Activated naive CD4-positive, alpha-beta T cell treated with anti-CD3 and anti-CD28 coated beads, Interleukin-2, amount 50 U/mL, for 16 hours (primary cell): Measurements from ENCODE around the gene SNAI3.

Source experiments
- DNase-seq: peaks from one replicate; pipeline ENCODE4 v3.0.0-alpha.2; 2020

The SNAI3 gene

DNA sequence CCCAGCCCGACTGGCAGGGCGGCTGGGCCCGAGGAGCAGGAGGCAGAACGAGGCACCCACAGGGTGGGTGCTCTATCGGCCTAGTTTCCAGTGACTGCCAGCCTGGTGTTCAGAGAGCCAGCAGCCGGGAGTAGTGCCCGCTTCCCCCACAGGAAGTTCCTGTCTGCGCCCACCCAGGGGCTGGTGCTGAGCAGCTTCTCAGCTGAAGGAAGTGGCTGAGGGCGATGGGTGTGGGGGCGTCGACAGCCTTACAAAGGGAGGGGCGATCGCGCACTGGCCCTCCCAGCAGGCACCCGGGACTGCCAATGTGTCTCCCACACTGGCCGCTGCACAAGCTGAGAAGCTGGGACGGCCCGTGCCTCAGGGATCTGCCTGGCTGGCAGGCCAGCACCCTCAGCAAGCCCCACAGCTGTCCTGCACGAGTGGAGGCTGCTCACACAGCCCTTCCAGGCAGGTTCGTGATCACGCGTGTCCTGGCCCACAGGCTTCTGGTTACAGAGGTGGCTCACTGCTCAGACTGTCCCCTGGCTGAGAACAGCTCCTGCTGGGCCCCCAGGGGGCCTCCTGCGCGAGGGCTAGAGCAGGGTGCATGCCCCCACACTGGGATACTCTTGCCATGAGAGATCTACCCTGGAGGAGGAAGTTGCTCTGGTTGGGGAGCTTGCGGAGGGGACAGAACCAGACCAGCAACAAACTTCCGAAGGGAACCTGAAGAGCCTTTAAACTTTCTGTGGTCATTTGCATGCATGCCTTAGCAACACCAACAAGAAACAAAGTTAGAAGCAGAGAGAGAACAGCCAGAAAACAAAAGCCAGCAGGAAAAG, 17.4 kb upstream of the SNAI3 start:
- DNase-seq, result peak; percentile 64

- no peak for DNase-seq
These were observed 16.3 kb upstream of the SNAI3 start for GRCh38 chr16:88702371-88703210.

- no peak for DNase-seq
These were observed 15.5 kb upstream of the SNAI3 start for GRCh38 chr16:88701581-88702370.

DNA sequence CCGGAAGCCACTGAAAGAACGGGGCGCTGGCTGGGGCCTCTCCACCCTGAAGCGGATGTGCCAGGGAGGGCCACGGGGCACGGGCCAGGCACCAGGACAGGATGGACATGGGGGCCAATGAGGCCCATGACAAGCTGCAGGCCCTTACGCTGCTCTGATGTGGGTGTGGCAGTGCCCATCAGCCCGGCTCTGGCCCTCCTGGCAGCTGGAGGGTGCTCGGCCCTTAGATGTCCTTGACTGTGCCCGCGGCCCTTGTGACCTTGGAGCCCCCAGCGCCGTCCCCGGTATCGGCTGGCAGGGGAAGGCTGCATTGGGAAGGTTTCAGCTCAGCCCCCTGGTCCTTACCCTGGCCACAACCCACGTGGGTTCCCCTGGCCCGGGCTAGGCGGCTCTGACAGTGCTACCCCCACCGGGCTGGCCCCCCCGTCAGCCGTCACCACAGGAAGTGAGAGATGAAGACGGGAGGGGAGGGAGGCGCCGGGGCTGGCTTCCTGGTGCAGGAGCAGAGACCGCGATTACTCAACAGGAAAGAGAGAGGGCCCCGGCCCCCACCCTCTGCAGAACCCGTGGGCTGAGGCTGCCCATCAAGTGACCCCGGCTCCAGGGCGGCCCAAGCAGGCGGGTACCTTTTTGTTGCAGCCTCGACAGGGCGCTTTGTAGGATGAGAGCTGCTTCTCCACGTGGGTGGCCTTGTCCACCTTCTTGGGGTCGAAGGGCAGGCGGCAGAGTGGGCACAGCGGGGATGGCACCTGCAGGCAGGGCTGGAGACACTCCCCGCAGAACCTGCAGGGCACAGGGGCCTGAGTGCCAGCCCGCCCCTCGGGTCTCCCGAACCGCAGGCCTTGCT, 14.6 kb upstream of the SNAI3 start:
- DNase-seq, result peak; percentile 92

DNA sequence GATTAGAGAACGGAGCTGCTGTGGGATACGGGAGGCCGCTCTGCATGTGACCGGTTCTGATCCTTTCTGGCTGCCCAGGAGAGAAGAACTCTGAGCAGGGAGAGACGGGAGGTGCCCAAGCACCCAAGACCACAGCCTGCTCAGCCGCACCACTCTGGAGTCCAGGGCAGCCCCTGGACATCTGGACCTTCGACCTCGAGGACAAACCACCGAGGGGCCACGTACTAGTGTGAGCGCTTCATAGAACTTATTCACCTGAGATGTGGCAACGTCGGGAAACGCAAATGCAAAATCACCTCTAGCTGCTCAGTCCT, 14.0 kb upstream of the SNAI3 start:
- no peak for DNase-seq

GRCh38 chr16:88699180-88699579, 12.9 kb upstream of the SNAI3 start:
- no peak for DNase-seq

GRCh38 chr16:88698646-88699045, 12.3 kb upstream of the SNAI3 start:
- no peak for DNase-seq

GRCh38 chr16:88697831-88698615, 11.7 kb upstream of the SNAI3 start:
- no peak for DNase-seq

GRCh38 chr16:88697116-88697830, 11.0 kb upstream of the SNAI3 start:
- no peak for DNase-seq

- no peak for DNase-seq
These were observed 10.1 kb upstream of the SNAI3 start for GRCh38 chr16:88696441-88696840.

DNA sequence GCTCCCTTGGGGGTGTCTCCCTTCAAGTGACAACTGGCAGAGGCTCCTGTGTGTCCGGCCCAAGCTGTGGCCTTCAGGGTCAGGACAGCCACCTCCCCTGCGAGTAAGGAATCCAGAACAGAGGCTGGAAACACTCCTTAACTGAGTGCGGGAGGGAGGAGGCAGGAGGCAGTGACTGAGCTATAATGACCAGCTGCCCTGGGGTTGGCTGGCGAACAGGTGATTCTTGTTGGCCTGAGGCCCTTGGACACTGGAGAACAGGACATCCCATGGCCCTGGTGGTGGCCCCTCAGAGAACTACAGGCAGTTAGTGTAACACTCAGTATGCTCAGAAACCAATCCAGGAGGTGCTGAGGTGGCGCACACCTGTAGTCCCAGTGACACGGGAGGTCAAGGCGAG, 9.4 kb upstream of the SNAI3 start:
- no peak for DNase-seq

GRCh38 chr16:88695218-88695617, 8.9 kb upstream of the SNAI3 start:
- DNase-seq, result no peak

DNA sequence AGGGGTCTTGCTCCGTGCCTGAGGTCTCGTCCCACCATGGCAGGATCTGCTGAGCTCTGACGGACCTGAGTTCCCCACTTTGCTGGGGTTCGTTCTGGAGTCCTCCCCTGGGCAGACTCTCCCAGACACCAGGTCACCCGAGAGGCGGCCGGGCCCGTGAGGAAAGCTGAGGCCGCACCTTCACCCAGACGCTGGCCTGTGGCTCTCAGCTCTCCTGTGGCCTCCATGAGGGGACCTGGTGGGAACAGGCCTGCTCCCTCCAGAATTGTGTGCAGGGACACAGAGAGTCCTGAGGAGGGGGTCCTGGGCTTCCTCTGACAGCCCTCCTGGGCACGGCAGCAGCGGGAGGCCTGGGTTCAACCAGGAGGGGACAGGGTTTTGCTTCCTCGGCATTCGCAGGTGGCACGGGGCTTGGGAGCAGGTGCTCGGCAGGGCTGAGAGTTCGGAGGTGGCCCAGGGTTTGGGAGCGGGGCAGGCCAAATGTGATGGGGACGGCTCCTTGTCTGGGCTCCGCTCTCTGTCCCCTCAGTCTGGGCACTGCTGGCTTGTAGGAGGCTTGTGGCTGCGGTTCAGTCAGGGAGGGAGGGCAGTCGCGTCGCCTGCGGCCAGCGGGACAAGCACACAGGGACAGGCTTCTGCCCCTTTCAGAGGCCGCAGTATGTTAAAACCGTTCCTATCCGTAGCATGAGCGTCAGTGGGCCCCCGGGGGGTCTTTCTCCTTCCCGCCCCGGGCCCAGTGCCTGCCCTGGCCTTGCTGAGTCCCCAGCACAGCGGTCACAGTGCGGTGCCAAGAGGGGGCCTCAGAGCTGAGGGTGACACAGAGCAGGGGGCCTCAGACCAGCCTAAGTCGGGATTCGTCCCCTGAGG, 8.1 kb upstream of the SNAI3 start:
- no peak for DNase-seq

DNA sequence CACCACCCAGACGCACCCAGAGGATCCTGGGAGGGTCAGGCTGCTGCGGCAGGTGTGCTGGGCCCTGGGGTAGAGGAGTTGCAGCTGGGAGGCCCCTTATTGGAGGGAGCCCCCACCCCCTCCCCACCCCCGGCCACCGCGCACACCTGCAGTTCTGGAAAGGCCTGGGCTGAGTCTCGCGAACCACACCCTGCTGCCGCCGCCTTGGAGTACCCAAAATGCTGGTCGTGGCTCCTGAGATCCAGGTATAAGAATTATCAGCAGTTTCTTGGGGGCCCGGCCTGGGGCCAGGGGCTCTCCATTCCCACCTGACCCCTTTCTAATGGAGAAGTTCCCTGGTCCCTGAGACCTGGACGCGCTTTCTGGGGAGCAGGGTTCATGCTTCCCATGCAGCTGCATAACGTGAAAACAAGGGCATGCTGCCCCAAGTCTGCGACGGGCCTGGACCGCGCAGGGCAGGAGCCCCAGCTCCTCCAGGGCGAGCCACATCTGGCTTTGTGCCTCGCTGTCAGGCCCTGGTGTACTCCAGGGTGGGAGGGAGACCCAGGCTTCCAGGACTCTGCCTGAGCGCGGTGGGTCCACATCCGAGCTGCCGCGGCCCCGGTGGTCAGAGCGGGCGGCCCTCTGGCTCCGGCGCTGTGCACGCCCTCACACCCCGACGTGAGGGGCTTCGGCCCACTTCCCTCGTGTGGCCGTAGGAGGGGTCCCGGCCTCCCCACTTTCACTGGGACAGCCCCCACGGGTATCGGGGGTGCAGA, 7.3 kb upstream of the SNAI3 start:
- DNase-seq, result no peak

- no peak for DNase-seq
These were observed 6.6 kb upstream of the SNAI3 start for GRCh38 chr16:88692861-88693260.

DNA sequence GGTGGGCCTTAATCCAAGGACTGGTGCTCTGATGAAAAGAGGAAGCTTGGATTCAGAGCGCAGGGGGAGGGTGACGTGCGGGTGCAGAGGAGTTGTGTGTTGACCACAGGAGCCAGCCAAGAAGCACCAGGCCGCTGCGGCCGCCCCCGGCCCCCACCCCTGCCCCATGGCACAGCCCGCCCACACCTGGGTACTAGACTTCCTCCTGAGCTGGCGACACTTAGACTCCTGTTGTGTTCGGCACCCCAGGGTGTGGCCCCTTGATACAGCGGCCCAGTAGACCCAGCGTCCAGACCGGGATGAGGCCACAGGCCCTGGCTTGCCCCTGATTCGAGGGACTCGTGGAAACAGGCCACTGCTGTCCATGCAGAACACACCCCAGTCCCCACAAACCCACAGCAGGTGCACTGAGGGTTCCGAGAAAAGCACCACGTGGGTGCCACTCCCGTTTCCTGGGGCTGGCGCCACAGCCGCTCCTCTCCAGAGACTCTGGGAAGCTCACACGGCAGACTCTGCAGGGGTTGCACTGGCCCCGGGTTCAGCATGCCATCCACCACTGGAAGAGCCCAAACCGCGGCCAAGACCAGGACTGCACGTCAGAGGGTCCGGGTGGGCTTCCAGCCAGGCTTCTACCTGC, 5.7 kb upstream of the SNAI3 start:
- no peak for DNase-seq

- DNase-seq, result no peak
These were observed 5.0 kb upstream of the SNAI3 start for GRCh38 chr16:88691129-88691813.
